AG04449 (cell line): ENCODE data around the gene RPLP1.

Source experiments
- CTCF ChIA-PET: fragments of 350-600 bp; formaldehyde crosslinking; extraction: SDS; loops from one replicate; lab custom pipeline; 2021; ENCODE audit warnings: antibody characterized with exemption; lab: Yijun Ruan, JAX
- POLR2A ChIA-PET: fragments of 400-600, 350-600 bp; formaldehyde crosslinking; extraction: SDS; loops from one replicate; lab custom pipeline; 2020; ENCODE audit warnings: antibody characterized with exemption, inconsistent platforms; lab: Yijun Ruan, JAX
- DNase-seq: peaks from one replicate; pipeline ENCODE4 v3.0.0-alpha.2; 2010; ENCODE audit warnings: low read depth, low spot score
- H3K4me3 ChIP-seq: 2 replicates; pipeline ENCODE4 v1.5.1; 2011; ENCODE audit warnings: low read depth, mild to moderate bottlenecking, control low read depth, low read length
- CTCF ChIP-seq: IDR thresholded peaks from one replicate; pipeline ENCODE4 v1.5.1; 2011; ENCODE audit warnings: mild to moderate bottlenecking, moderate library complexity, low read length, control low read depth, inconsistent platforms; ENCODE audit not compliant: insufficient read depth; ENCODE audit errors: missing control alignments

RPLP1 gene

GRCh38 chr15:69462030-69462492 is 9.4 kb downstream of the RPLP1 start:
- DNase-seq, result no peak
- POLR2A ChIA-PET, result interaction anchor here (0.7 to 2.2 kb wide), 9 partner anchors 9 to 1042 kb away, joined by 3 to 37 read pairs (median 4); partner anchors contain the start of genes KIF23, RPLP1 and TLE3
- CTCF ChIA-PET, result interaction anchor here (0.6 to 9.3 kb wide), 20 partner anchors 8 to 1030 kb away, joined by 3 to 113 read pairs (median 5); partner anchors contain the start of genes GLCE and RPLP1
- H3K4me3 ChIP-seq, result peak overlapping the region; percentile 47
- no peak for TF ChIP-seq CTCF

GRCh38 chr15:69462493-69463181 is 10.0 kb downstream of the RPLP1 start:
- peak; percentile 93 for TF ChIP-seq CTCF
- ChIA-PET CTCF (interaction anchor here (0.6 to 9.3 kb wide), 31 partner anchors 9 to 1029 kb away, joined by 3 to 113 read pairs (median 4); partner anchors contain the start of genes GLCE and RPLP1), POLR2A (interaction anchor here (0.7 to 2.2 kb wide), 9 partner anchors 9 to 1041 kb away, joined by 3 to 37 read pairs (median 4); partner anchors contain the start of genes KIF23, RPLP1 and TLE3)
- peak; percentile 96 for DNase-seq
- peak overlapping the region; percentile 60 for H3K4me3 ChIP-seq

GRCh38 chr15:69463182-69463756 is 10.7 kb downstream of the RPLP1 start:
- POLR2A ChIA-PET, result interaction anchor here (1.0 to 2.2 kb wide), 6 partner anchors 10 to 636 kb away, joined by 3 to 37 read pairs (median 4); partner anchors contain the start of genes KIF23, RPLP1 and TLE3
- no peak for TF ChIP-seq CTCF
- H3K4me3 ChIP-seq, result peak overlapping the region; percentile 60
- CTCF ChIA-PET, result interaction anchor here (0.7 to 9.3 kb wide), 28 partner anchors 9 to 1029 kb away, joined by 3 to 113 read pairs (median 4); partner anchors contain the start of genes GLCE and RPLP1
- DNase-seq, result no peak

- ChIA-PET POLR2A (no interaction called here), CTCF (interaction anchor here (0.7 to 9.3 kb wide), 19 partner anchors 11 to 1023 kb away, joined by 3 to 113 read pairs (median 4); partner anchors contain the start of gene RPLP1)
Observed at GRCh38 chr15:69465253-69465652, 12.6 kb downstream of the RPLP1 start.

GRCh38 chr15:69466733-69467132 is 14.1 kb downstream of the RPLP1 start:
- no peak for TF ChIP-seq CTCF
- ChIA-PET CTCF (interaction anchor here (0.7 to 9.3 kb wide), 13 partner anchors 11 to 1295 kb away, joined by 3 to 113 read pairs (median 4); partner anchors contain the start of gene RPLP1), POLR2A (no interaction called here)
- DNase-seq, result no peak
- no peak overlapping the region for H3K4me3 ChIP-seq

More at GRCh38 chr15:69465253-69465652, 12.6 kb downstream of the RPLP1 start:
- no peak for TF ChIP-seq CTCF
- no peak for DNase-seq
- no peak overlapping the region for H3K4me3 ChIP-seq
